Omental fat pad (tissue), 4 donors: Measurements from ENCODE around the gene PRC1. TPM values are rescaled to one million over a fixed set of nuclear protein-coding genes. Genes with fewer than 3 reads are reported as not detected.

Experiments
- ATAC-seq: fragments of 150-250 bp; one replicate; pipeline ENCODE4 v1.9.1; 2016; ENCODE audit warnings: mild to moderate bottlenecking, moderate library complexity; ENCODE audit not compliant: low FRiP score
- DNase-seq: peaks from one replicate; pipeline ENCODE4 v3.0.0-alpha.2; 2019; ENCODE audit warnings: low spot score
- total RNA-seq, 4 donors: library from RNA; depleted of rRNA; stranded (reverse); fragments of >200 nt; gene quantifications; one replicate each; pipeline ENCODE4 v1.1.0, GENCODE V29; 2016
- TF ChIP-seq, protein P1 (sequence below), 3 donors: fragments of 450-650 bp; IDR thresholded peaks; one replicate each; pipeline ENCODE4 v1.5.1; 2016 to 2017; ENCODE audit warnings: antibody characterized with exemption in 3 of 3, mild to moderate bottlenecking in 3 of 3, moderate library complexity in 2 of 3

Gene PRC1, protein sequence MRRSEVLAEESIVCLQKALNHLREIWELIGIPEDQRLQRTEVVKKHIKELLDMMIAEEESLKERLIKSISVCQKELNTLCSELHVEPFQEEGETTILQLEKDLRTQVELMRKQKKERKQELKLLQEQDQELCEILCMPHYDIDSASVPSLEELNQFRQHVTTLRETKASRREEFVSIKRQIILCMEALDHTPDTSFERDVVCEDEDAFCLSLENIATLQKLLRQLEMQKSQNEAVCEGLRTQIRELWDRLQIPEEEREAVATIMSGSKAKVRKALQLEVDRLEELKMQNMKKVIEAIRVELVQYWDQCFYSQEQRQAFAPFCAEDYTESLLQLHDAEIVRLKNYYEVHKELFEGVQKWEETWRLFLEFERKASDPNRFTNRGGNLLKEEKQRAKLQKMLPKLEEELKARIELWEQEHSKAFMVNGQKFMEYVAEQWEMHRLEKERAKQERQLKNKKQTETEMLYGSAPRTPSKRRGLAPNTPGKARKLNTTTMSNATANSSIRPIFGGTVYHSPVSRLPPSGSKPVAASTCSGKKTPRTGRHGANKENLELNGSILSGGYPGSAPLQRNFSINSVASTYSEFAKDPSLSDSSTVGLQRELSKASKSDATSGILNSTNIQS
- 10 to 100 TPM in 2 of 4 donors, 1 to 10 TPM in 2; 3.5 to 26.2 (median 11.9) TPM for total RNA-seq

GRCh38 chr15:90994417-90995311, at the start of gene PRC1:
Gene PRC1 (minus strand): TSS chr15:90994535. CDS start chr15:90994417, 118 bp downstream.
- ATAC-seq, result peak; percentile 100
- peak; percentile 85 for DNase-seq
- TF ChIP-seq, protein P1, sequence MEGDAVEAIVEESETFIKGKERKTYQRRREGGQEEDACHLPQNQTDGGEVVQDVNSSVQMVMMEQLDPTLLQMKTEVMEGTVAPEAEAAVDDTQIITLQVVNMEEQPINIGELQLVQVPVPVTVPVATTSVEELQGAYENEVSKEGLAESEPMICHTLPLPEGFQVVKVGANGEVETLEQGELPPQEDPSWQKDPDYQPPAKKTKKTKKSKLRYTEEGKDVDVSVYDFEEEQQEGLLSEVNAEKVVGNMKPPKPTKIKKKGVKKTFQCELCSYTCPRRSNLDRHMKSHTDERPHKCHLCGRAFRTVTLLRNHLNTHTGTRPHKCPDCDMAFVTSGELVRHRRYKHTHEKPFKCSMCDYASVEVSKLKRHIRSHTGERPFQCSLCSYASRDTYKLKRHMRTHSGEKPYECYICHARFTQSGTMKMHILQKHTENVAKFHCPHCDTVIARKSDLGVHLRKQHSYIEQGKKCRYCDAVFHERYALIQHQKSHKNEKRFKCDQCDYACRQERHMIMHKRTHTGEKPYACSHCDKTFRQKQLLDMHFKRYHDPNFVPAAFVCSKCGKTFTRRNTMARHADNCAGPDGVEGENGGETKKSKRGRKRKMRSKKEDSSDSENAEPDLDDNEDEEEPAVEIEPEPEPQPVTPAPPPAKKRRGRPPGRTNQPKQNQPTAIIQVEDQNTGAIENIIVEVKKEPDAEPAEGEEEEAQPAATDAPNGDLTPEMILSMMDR (IDR thresholded peaks at IDR 0.05), result no peak

GRCh38 chr15:91043202-91043874, 49.0 kb upstream of the PRC1 start:
- no peak for ATAC-seq
- TF ChIP-seq, protein P1 (IDR thresholded peaks at IDR 0.05), result no peak
- no peak for DNase-seq

GRCh38 chr15:91040856-91041255, 46.5 kb upstream of the PRC1 start:
- DNase-seq (no peak), ATAC-seq (no peak)
- TF ChIP-seq, protein P1 (IDR thresholded peaks at IDR 0.05), result no peak

DNA sequence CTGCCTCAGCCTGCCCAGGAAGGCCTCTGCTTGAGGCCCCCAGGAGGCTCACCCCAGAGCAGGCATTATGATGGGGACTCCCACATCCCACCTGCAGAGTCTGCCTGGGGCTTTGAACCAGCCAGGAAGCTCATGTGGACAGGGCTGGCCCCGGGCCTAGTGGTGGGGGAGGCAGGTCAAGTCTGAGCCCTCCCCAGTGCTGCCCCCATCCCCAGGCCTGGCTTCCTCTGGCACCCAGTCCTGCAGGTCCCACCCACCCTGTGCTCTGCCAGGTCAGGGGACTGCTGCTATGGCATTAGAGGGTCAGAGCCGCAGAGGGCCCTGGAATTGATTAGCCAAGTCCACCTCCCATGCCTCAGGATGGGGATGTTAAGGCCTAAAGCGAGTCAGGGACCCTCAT, 45.7 kb upstream of the PRC1 start:
- TF ChIP-seq, protein P1 (IDR thresholded peaks at IDR 0.05), result no peak
- ATAC-seq (no peak), DNase-seq (no peak)

DNA sequence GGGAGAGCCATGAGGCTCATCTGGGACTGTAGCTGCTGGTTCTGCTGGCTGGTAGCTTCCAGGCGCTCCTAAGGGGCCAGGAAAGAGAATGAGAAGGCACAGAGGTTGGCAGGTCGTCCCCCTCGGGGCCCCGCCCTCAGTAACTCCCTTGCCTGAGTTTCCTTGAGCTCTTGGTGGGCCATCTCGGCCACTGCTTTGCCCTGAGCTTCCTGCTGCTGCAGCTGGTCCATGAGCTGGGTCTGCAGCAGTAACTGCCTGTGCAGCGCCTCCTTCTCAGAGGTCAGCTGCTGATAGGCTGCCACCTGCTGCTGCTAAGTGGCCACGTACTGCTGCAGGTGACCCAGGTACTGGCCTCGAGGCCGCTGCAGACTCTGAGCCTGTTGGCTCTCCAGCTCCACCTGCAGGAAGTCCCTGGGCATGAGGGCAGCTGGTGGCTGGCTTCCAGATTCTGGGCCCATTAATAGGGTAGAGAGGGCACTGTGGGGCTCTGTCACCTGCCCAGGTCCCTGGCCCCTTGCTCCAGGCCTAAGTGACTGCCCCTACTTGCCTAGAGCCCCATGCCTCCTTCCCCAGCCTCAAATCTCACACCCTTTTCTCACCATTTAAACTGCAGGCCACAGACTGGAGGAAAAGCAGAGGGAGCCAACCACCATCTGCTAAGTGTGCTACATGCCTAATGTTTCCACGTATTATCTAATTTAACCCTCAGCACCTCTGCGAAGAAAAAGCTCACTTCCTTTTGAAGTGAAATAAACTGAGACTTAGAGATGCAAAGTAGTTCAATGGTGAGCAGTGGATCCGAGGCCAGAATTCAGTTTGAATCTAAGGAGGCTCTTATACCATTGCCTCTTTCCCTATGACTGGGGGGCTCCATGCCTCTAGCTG, 38.8 kb upstream of the PRC1 start:
- ATAC-seq, result no peak
- no peak for DNase-seq
- TF ChIP-seq, protein P1 (IDR thresholded peaks at IDR 0.05), result no peak
